NCI-H774 (cell line): ENCODE measurements around the gene ABCA1.
"Not testable (repeated sequence)": the region's sequence is repeated elsewhere in the genome, so short reads cannot be mapped to it uniquely, and the experiment has no call there.

Experiments used
- DNase-seq: peaks from one replicate; lab custom pipeline; 2025; lab: John Stamatoyannopoulos, UW

The ABCA1 gene

DNA sequence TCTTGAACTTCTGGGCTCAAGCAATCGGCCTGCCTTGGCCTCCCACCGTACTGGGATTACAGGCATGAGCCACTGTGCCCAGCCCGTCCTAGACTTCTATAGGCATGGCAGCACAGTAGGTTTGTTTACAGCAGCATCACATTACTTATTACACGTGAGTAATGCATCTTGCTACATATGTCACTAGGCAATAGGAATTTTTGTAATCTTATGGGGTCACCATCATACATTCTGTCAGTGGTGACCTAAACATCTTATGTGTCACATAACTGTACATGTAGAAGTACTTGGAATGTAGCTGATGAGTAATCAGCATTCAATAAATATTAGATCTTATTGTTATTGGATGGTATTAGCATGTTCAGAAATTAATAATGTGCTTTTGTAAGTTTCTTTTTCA is 22.9 kb upstream of the ABCA1 start:
- DNase-seq = no peak

GRCh38 chr9:104948277-104948676 is 20.3 kb upstream of the ABCA1 start:
- no peak for DNase-seq

DNA sequence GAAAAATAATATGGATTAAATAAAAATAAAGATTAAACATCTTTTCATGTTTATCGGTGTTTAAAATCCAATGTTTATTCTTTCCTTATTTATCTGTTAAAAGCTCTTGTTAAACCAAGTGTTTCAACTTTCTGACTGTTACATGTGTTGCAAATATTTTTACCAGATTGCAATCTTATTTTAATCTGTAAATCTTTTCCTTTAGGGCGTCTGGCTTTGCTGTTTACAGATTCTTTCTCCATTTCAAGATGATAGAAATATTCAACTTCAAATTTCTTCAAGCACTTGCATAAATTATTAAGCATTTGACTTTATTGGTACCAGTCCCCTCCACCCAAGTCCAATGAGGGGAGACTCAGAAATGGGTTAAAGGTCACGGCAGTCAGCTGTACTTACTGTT is 16.9 kb upstream of the ABCA1 start:
- no peak for DNase-seq

GRCh38 chr9:104944356-104944755 is 16.4 kb upstream of the ABCA1 start:
- DNase-seq = no peak

DNA sequence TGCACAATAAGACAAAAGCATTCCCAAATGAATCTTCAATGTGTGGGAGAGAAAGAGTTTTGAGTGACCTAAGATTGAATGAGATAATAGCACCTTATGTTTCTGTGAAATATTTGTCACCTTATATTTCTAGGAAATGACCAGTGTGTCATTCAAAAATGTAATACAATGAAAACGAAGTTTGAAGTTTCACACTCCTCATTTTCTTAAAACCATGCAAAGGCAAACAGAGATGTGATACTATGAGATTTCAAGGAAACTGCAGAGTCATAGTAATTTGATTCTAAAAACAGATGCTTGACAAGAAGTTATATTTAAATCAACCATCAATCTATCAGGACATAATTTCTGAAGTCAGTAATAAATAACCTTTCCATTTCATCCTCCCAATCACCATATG is 13.6 kb upstream of the ABCA1 start:
- DNase-seq = no peak

DNA sequence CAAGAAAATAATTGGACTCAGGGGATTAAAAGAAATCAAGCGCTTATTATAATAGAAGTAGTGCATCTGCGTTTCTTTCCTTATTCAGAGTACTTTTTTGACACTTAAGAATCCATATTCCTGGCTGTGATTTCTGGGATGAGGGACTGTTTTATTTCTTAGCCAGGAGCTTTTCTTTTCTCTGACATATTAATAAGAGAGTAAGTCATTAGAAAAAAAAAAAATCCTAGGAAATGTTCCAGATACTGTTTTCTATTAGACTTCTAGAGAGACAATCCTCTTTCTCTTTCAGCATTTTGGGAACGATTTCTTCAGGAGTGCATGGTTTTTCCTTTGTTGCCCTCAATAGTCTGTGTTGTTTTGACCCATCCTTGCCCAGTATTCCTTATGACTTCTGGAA is 8.3 kb upstream of the ABCA1 start:
- DNase-seq = no peak

DNA sequence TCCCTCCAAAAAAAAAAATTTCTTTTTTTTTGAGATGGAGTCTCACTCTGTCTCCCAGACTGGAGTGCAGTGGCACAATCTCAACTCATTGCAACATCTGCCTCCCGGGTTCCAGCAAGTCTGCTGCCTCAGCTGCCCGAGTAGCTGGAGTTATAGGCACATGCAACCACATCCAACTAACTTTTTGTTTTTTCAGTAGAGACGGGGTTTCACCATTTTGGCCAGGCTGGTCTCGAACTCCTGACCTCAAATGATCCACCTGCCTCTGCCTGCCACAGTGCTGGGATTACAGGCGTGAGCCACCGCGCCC is 7.5 kb upstream of the ABCA1 start:
- DNase-seq = not testable (repeated sequence)

DNA sequence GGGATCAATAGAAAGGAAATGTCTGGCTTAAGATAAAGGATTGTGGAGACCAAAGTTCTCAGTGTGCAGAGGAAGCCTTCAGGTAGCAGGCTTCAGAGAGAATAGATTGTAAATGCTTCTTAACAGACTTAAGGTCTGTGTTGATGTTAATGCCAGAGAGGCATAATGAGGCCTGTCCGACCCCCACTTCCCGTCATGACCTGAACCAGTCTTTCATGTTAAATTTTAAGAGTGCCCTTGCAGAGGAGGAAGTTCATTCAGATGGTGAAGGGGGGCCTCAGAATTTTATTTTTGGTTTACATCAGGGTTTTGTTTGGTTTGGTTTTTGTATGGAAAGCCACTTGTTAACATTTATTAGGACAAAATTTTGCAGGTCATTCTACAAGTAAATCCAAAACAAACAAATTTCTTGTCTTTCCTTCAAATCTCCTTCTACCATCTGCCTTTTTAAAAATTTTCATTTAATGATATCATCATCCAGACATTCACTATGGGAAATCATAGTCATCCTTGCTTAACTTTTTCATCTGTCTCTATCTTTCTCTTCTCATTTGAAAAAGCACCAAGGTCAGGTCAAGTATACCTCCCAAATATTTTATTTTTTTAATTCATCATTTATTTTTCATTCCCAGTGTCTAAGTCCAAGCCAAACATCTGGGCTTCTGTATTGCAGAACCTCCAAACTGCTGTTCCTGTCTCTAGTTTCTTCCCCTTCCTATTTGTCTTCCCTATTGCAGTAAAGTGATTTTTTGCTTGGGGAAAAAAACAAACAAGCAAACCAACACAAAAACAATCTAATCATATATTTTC is 6.9 kb upstream of the ABCA1 start:
- no peak for DNase-seq

DNA sequence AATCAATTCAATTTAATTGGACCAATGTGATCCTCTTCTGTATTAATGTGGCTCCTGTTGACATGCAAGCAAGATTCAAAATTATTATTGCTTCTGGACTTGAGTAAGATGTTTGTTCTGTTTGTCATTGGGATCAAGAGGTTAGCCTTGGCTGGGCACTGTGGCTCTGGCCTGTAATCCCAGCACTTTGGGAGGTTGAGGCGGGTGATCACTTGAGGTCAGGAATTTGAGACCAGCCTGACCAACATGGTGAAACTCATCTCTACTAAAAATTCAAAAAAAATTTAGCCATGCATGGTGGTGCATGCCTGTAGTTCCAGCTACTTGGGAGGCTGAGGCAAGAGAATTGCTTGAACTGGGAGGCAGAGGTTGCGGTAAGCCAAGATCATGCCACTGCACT is 5.1 kb upstream of the ABCA1 start:
- DNase-seq = not testable (repeated sequence)

DNA sequence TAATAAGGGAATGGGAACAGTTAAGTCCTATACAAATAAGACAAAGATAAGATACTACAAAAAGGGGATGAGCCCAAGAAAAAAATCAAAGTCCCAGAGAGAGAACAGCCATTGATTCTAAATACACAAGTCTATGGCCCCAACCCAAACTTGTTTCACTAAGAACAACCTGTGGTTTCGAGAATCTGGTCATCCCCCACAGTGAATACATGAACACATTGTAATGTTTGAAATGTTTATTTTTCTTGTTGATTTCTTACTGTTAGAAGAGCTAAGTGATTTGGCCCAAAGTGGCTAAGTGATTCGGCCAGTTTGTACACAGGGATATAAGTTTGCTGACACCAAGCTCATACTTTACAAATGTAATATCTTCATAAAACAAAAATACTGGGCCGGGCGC is 3.3 kb upstream of the ABCA1 start:
- DNase-seq = no peak

- DNase-seq = no peak
Measured at GRCh38 chr9:104927216-104927911, 591 bp downstream of the ABCA1 start.

DNA sequence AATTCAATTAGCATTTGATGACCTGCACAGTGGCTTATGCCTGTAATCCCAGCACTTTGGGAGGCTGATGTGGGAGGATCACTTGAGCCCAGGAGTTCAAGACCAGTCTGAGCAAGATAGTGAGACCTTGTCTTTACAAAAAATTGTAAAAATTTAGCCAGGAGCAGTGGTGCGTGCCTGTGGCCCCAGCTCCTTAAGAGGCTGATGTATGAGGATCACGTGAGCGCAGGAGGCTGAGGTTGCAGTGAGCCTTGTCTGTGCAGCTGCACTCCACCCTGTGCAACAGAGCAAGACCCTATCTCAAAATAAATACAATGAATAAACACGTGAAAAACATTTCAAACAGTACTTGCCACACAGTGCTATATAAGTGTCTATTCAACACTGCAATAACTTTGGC is 4.2 kb downstream of the ABCA1 start:
- no peak for DNase-seq

DNA sequence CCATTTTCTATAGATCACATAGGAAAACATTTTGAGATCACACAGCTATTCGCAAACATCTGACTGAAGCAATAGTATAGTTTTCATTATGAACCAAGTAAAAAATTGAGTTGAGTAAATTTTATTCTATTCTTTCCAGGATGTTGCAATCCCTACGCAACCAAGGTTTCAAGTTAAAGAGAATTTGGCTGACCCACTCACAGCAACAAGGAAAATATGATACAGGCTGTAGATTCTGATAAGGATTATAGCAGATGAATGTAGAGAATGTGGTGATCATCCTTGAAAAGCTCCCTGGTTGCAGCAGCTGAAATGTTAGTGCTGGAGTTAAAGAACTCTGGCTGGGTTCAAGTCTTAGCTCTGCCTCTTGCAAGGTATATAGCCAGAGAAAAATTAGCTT is 4.7 kb downstream of the ABCA1 start:
- DNase-seq = no peak

DNA sequence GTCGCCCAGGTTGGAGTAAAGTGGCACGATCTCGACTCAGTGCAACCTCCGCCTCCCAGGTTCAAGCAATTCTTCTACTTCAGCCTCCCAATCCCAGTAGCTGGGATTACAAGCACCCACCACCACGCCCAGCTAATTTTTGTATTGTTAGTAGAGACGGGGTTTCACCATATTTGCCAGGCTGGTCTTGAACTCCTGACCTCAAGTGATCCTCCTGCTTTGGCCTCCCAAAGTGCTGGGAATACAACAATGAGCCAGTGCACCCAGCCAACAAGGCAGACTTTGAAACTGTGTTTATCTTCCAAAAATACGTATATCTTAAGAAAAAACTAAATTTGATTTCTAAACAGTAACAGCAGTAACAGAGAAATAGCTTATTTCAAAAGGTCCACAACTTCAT is 5.2 kb downstream of the ABCA1 start:
- DNase-seq = not testable (repeated sequence)

DNA sequence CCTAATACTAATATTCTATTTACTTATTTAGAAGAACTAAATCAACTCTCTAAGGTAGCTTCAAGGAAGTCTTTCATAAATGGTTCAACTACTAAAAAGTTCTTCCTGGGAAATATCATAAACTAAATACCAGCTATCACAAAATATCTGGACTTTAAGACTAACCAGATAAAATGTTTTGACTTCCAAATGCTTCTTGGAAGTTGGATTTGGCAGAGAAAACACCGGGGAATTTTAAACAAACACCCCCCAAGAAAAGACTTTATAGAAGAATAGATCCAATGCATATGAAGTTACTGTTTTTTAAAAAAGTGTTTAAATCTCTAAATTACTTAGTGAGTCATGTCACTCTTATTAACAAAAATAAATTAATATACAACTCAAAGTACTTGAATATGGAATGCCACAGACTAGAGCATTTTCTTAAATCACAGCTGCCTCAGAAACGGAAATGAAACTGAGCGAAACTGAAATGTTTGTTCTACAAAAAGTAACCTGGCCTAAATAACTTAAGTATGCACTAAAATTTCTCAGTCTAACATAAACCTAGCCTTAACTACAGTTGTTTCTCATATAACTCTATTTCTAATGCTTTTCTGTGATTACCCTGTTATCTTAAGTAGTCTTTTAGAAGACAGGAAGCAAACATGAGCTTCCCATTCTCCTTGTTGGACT is 6.8 kb downstream of the ABCA1 start:
- no peak for DNase-seq

DNA sequence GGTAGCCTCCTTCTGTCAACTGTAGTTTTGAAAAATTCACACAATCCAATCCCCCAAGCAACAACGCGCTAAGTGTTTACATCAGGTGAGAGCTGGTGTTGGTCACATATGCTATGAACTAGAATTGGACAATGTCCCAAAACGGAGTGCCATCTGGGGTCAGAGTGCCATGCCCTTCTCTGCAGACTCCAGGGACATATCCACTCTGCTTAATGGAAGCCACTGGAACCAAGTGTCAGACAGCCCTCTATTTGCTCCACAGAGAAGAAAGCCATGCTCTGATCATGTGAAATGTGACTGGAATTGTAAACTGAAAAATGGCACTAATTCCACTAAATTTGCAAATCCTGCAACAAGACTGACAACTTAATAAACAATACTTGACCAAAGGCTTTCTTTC is 12.2 kb downstream of the ABCA1 start:
- no peak for DNase-seq

DNA sequence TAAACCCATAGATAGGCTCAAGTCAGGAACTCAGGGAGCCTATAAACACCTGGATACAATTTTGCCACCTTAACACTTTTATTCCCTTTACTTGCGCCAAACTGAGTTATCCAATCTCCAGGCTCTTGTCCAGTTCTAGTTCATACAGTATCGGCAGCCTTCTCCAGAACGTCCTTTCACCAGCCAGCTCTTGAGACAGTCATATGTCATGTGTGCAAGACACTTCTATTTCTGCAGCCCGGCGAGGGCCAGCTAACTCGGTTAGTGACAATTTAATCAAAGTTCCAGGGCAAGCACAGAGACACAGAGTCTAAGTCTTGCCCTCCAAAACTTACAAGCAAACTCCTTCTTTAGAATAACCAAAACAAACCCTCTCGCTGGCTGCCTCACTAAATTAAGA is 12.9 kb downstream of the ABCA1 start:
- DNase-seq = no peak

DNA sequence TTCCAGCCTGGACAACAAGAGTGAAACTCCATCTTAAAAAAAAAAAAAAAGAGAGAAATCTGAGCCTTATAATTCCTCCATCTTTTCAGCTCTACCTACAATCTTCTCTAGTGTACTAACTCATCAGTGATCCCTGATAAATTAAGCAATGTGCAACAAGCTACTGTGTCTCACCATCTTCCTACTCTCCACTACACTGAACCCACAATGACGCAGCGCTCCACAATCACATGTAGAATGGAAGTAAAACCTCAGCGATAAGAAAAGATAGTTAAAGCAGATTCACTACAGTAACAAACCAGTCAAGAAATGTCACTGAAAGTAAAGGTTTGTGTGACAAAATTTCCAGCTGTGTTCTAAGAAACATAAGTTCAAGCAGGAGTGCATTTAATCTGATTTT is 13.5 kb downstream of the ABCA1 start:
- DNase-seq = no peak

GRCh38 chr9:104912606-104913005 is 15.3 kb downstream of the ABCA1 start:
- DNase-seq = no peak

DNA sequence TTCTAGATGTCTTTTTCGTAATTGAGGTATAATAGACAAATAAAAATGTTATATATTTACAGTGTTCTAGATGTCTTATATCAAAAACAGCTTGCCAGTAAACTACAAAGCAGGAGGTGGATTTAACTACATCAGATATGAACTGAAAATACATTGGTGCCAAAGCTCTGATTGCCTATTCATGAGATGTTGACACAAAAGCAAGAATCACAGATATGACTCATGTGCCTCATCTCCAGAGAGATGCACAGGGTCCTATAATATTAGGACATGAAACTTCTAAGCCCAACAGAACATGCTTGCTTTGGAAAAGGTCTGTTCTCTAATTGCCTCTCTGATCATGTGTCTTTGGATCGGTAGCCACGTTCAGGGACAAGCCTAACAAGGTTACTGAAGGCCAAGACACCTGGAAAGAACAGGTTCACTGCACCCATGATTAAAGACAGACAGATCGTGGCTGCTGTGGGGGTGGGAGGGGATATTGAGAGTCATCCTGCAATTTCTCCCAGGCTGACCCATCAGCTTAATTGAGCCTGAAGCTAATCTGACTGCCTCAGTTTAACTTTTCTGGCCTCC is 16.8 kb downstream of the ABCA1 start:
- no peak for DNase-seq

DNA sequence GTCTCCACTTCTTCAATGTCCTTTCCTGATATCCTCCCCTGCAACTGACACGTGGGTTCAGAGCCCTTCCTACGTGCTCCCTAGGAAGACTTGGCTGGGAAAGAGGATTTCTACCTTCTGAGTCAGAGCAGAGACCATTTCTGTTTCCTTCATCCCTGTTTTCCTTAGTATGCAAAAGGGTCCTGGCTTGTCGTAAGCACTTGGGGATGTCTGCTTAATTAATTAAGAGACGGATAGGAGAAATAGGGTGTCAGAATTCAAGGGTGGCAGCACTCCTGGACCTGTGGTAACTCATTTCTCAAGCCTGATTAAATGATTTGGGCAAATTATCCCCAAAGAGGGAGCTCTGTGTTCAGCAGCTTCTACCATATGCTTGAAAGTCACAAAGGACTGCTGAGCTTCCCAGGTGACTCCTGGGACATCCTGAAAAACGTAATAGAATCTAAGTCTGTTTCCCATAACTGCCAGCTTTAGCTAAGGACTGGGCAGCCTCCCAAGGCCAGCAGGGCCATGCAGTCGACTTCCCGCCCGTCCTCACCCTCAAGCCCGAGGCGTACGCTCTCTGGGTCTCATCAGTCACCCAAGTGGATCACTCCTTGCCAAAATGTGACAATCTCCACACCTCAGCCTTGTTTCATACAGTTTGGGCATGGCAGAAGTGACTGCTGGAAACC is 20.5 kb downstream of the ABCA1 start:
- no peak for DNase-seq
